HFFc6 (cell line): Measurements from ENCODE around the gene SAMD10. TPM values are rescaled to one million over a fixed set of nuclear protein-coding genes. Genes with fewer than 3 reads are reported as not detected.

Source experiments
- DNase-seq: peaks from one replicate; pipeline ENCODE4 v3.0.0-alpha.2; 2018
- H3K27ac Mint-ChIP-seq: 2 replicates; pipeline ENCODE4 v1.8.0; 2020; ENCODE audit warnings: mild to moderate bottlenecking, mixed read lengths
- H3K27me3 Mint-ChIP-seq: 2 replicates; pipeline ENCODE4 v1.8.0; 2021; ENCODE audit warnings: mild to moderate bottlenecking, moderate library complexity, mixed read lengths; ENCODE audit not compliant: insufficient read depth
- H3K36me3 Mint-ChIP-seq: 2 replicates; pipeline ENCODE4 v1.8.0; 2021; ENCODE audit warnings: low read depth, mixed read lengths
- H3K4me1 Mint-ChIP-seq: 2 replicates; pipeline ENCODE4 v1.8.0; 2020; ENCODE audit warnings: low read depth, mixed read lengths
- H3K4me3 Mint-ChIP-seq: 2 replicates; pipeline ENCODE4 v1.8.0; 2020; ENCODE audit warnings: mild to moderate bottlenecking, moderate library complexity, mixed read lengths
- H3K9me3 Mint-ChIP-seq: 2 replicates; pipeline ENCODE4 v1.8.0; 2020; ENCODE audit warnings: mild to moderate bottlenecking, mixed read lengths
- CTCF ChIP-seq: fragments of 200-600 bp; sonication (generic); IDR thresholded peaks from 2 replicates; pipeline ENCODE4 v1.5.0; 2021; ENCODE audit warnings: antibody characterized with exemption, mild to moderate bottlenecking
- total RNA-seq, 6 experiments: library from RNA; stranded (reverse); fragmentation: NEBNext Ultra II Directional; extraction: Animal tissue kit (Norgen Biotek cat#: 25700); gene quantifications; 2 replicates in 1 of 6; 3 replicates in 5 of 6; pipeline ENCODE4 v1.2.3, GENCODE V29; 2021

SAMD10 gene
- total RNA-seq, 6 experiments from 2014 or later = 1.3 to 3.0 (median 2.1) TPM

- DNase-seq = no peak
- Mint-ChIP-seq H3K4me1 (no peaks in the 10 kb centered on the region), H3K27me3 (peaks cover 4% of the 10 kb centered on the region), H3K9me3 (no peaks in the 10 kb centered on the region), H3K36me3 (peaks cover 7% of the 10 kb centered on the region; the same call in 1 of the 2 replicates), H3K4me3 (no peak overlapping the region), H3K27ac (no peak overlapping the region)
- TF ChIP-seq CTCF = no peak
Measured at GRCh38 chr20:63941282-63942081, 38.0 kb downstream of the SAMD10 start.

- peaks cover 4% of the 10 kb centered on the region for H3K27me3 Mint-ChIP-seq
- H3K27ac Mint-ChIP-seq = no peak overlapping the region
- peaks cover 15% of the 10 kb centered on the region for H3K36me3 Mint-ChIP-seq
- H3K4me1 Mint-ChIP-seq = no peaks in the 10 kb centered on the region
- H3K9me3 Mint-ChIP-seq = no peaks in the 10 kb centered on the region
- no peak for DNase-seq
- TF ChIP-seq CTCF = no peak
- H3K4me3 Mint-ChIP-seq = no peak overlapping the region
Measured at GRCh38 chr20:63940472-63941266, 38.8 kb downstream of the SAMD10 start.

- no peak overlapping the region for H3K27ac Mint-ChIP-seq
- no peaks in the 10 kb centered on the region for H3K9me3 Mint-ChIP-seq
- H3K4me3 Mint-ChIP-seq = no peak overlapping the region
- H3K27me3 Mint-ChIP-seq = peaks cover 4% of the 10 kb centered on the region
- DNase-seq = no peak
- TF ChIP-seq CTCF = no peak
- H3K4me1 Mint-ChIP-seq = no peaks in the 10 kb centered on the region
- peaks cover 17% of the 10 kb centered on the region for H3K36me3 Mint-ChIP-seq
Measured at GRCh38 chr20:63940071-63940471, 39.4 kb downstream of the SAMD10 start.

GRCh38 chr20:63939061-63939935 is 40.1 kb downstream of the SAMD10 start:
- H3K27ac Mint-ChIP-seq = no peak overlapping the region
- TF ChIP-seq CTCF = no peak
- H3K36me3 Mint-ChIP-seq = peaks cover 24% of the 10 kb centered on the region
- no peaks in the 10 kb centered on the region for H3K4me1 Mint-ChIP-seq
- no peak overlapping the region for H3K4me3 Mint-ChIP-seq
- DNase-seq = no peak
- no peaks in the 10 kb centered on the region for H3K9me3 Mint-ChIP-seq
- peaks cover 4% of the 10 kb centered on the region for H3K27me3 Mint-ChIP-seq

GRCh38 chr20:63937596-63937995 is 41.8 kb downstream of the SAMD10 start:
- TF ChIP-seq CTCF = no peak
- peak overlapping the region; percentile 14; the same call in 1 of the 2 replicates for H3K27ac Mint-ChIP-seq
- H3K36me3 Mint-ChIP-seq = peaks cover 24% of the 10 kb centered on the region
- no peaks in the 10 kb centered on the region for H3K4me1 Mint-ChIP-seq
- H3K4me3 Mint-ChIP-seq = no peak overlapping the region
- no peaks in the 10 kb centered on the region for H3K9me3 Mint-ChIP-seq
- H3K27me3 Mint-ChIP-seq = no peaks in the 10 kb centered on the region
- no peak for DNase-seq
